NB4 (cell line): ENCODE results near the gene MARK3.

ENCODE experiments used
- CTCF ChIP-seq: IDR thresholded peaks from one replicate; pipeline ENCODE4 v1.5.1; 2012; ENCODE audit warnings: low read depth, low read length
- POLR2A ChIP-seq: IDR thresholded peaks from 2 replicates; pipeline ENCODE4 v1.6.1; 2011; ENCODE audit warnings: mild to moderate bottlenecking; ENCODE audit not compliant: insufficient read length; ENCODE audit errors: extremely low read depth

GRCh38 chr14:103544388-103545218 lies 159.4 kb downstream of the MARK3 start:
- no peak for TF ChIP-seq POLR2A
- TF ChIP-seq CTCF, result no peak
